Fibroblast of lung (primary cell): ENCODE measurements around the gene GCSH. TPM values are rescaled to one million over a fixed set of nuclear protein-coding genes. Genes with fewer than 3 reads are reported as not detected.

ENCODE experiments used
- DNase-seq, 2 donors: peaks; one replicate each; pipeline versions ENCODE4 v3.0.0 to v3.0.0-alpha.2; 2010; ENCODE audit warnings: low read depth in 2 of 2
- H2AFZ ChIP-seq: 2 replicates; pipeline ENCODE4 v1.5.1; 2012; ENCODE audit warnings: low read length, control low read depth, inconsistent platforms
- H3K27ac ChIP-seq: 2 replicates; pipeline ENCODE4 v1.5.1; 2011; ENCODE audit warnings: low read length, control low read depth; ENCODE audit not compliant: insufficient read depth
- H3K27me3 ChIP-seq: 2 replicates; pipeline ENCODE4 v1.5.1; 2011; ENCODE audit warnings: mild to moderate bottlenecking, low read length; ENCODE audit not compliant: control insufficient read depth, insufficient read depth
- H3K36me3 ChIP-seq: 2 replicates; pipeline ENCODE4 v1.5.1; 2011; ENCODE audit warnings: low read length; ENCODE audit not compliant: control insufficient read depth, insufficient read depth
- H3K4me1 ChIP-seq: 2 replicates; pipeline ENCODE4 v1.5.1; 2011; ENCODE audit warnings: low read length; ENCODE audit not compliant: control insufficient read depth, insufficient read depth; ENCODE audit errors: extremely low read depth
- H3K4me2 ChIP-seq: 2 replicates; pipeline ENCODE4 v1.5.1; 2011; ENCODE audit warnings: low read length, control low read depth; ENCODE audit not compliant: insufficient read depth; ENCODE audit errors: extremely low read depth
- H3K4me3 ChIP-seq, 4 experiments: fragments of 200-600 bp in 1 of 4; sonication (generic) in 1 of 4; replicated peaks in 1 of 4; 2 replicates each; pipeline ENCODE4 v1.5.1; 2011 to 2016; ENCODE audit warnings: low read length in 4 of 4, low read depth in 3 of 4, mild to moderate bottlenecking in 3 of 4, control low read depth in 2 of 4, inconsistent platforms in 1 of 4, mixed read lengths in 1 of 4; ENCODE audit not compliant: insufficient read depth in 1 of 4; ENCODE audit errors: control extremely low read depth in 1 of 4
- H3K79me2 ChIP-seq: 2 replicates; pipeline ENCODE4 v1.5.1; 2012; ENCODE audit warnings: mild to moderate bottlenecking, low read length, inconsistent platforms; ENCODE audit not compliant: control insufficient read depth, insufficient read depth
- H3K9ac ChIP-seq: 2 replicates; pipeline ENCODE4 v1.5.1; 2011; ENCODE audit warnings: mild to moderate bottlenecking, low read length, control low read depth; ENCODE audit not compliant: insufficient read depth
- H3K9me3 ChIP-seq: 2 replicates; pipeline ENCODE4 v1.5.1; 2012; ENCODE audit warnings: low read depth, low read length; ENCODE audit not compliant: control insufficient read depth, insufficient read depth
- H4K20me1 ChIP-seq: 2 replicates; pipeline ENCODE4 v1.5.1; 2011; ENCODE audit warnings: low read length; ENCODE audit not compliant: control insufficient read depth, insufficient read depth; ENCODE audit errors: extremely low read depth
- EZH2 ChIP-seq: IDR thresholded peaks from 2 replicates; pipeline ENCODE4 v1.5.1; 2012; ENCODE audit warnings: low read length, control low read depth, mild to moderate bottlenecking; ENCODE audit errors: missing control alignments
- polyA plus RNA-seq, 2 donors: library from polyadenylated mRNA; depleted of rRNA in 1 of 2; stranded (reverse) in 1 of 2; unstranded in 1 of 2; fragments of >200 nt; gene quantifications; 2 replicates each; pipeline ENCODE4 v1.2.1, GENCODE V29; 2011 to 2012; ENCODE audit warnings: missing spikeins in 1 of 2
- total RNA-seq: library from RNA; depleted of rRNA; stranded (reverse); fragments of >200 nt; gene quantifications from 2 replicates; pipeline ENCODE4 v1.2.1, GENCODE V29; 2014
- TF ChIP-seq, protein P1 (sequence below), 2 donors: IDR thresholded peaks in 1 of 2; conservative IDR thresholded peaks in 1 of 2; 1 replicate in 1 of 2; 2 replicates in 1 of 2; pipeline ENCODE4 v1.5.1; 2011 to 2012; ENCODE audit warnings: low read length in 2 of 2, control low read depth in 1 of 2, inconsistent platforms in 1 of 2, low read depth in 1 of 2, mild to moderate bottlenecking in 1 of 2

GCSH gene
- total and polyA plus RNA-seq, 2 donors (not counting 1 experiment from before 2014, with no cell fraction given) = 15.0 to 29.9 TPM

DNA sequence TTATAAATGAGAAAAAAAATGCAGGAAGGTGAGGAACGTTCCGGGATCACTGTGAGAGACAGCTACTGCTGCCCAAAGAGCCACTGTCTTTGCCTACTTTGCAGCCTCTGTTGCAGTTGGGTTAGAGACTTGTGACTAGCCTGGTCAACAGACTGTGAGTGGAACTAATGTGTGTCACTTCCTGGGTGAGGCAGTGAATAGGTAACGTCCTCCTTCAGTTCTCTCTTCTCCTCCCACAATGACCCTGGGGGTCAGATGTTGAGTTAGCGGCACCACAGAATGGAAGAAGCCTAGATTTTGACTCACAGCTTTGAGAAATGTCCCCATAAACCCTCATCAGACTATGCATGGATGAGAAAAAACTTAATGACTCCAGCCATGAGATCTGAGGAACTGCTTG lies 24.4 kb downstream of the GCSH start:
- Histone ChIP-seq H3K9me3 (no peaks in the 10 kb centered on the region), H3K36me3 (no peaks in the 10 kb centered on the region), H3K4me3 (no peak overlapping the region), H4K20me1 (no peaks in the 10 kb centered on the region), H3K4me2 (no peak overlapping the region), H3K79me2 (no peaks in the 10 kb centered on the region), H3K27ac (no peak overlapping the region), H3K9ac (no peak overlapping the region), H2AFZ (no peak overlapping the region), H3K4me1 (no peaks in the 10 kb centered on the region), H3K27me3 (no peaks in the 10 kb centered on the region)
- no peak for TF ChIP-seq EZH2
- TF ChIP-seq, protein P1, sequence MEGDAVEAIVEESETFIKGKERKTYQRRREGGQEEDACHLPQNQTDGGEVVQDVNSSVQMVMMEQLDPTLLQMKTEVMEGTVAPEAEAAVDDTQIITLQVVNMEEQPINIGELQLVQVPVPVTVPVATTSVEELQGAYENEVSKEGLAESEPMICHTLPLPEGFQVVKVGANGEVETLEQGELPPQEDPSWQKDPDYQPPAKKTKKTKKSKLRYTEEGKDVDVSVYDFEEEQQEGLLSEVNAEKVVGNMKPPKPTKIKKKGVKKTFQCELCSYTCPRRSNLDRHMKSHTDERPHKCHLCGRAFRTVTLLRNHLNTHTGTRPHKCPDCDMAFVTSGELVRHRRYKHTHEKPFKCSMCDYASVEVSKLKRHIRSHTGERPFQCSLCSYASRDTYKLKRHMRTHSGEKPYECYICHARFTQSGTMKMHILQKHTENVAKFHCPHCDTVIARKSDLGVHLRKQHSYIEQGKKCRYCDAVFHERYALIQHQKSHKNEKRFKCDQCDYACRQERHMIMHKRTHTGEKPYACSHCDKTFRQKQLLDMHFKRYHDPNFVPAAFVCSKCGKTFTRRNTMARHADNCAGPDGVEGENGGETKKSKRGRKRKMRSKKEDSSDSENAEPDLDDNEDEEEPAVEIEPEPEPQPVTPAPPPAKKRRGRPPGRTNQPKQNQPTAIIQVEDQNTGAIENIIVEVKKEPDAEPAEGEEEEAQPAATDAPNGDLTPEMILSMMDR (conservative IDR thresholded peaks at IDR 0.05 in 1 of 2, IDR thresholded peaks at IDR 0.05 in 1 of 2; ENCODE audit: low read depth in 1 of 2, low read length in 2 of 2) = no peak
- peak in 1 of 2 donors; percentile 9 for DNase-seq

DNA sequence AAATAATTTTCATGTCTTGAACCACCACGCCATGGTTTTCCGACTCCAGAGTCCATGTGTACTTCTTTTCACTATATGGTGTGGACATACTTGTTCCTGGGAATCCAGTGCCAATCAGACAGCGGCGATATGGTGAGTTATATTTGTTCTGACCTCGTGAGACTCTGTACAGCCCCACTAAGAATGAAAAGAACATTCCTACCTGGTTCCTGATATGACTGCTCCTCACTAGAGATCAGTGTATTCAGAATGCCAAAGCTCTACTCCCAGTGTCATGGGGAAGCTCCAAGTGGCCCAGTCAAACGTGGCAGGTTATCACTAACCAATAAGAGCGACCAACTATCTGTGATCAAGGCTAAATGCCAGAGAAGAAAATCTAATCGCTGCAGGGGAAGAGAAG lies 25.2 kb downstream of the GCSH start:
- H3K9me3 ChIP-seq = no peaks in the 10 kb centered on the region
- no peaks in the 10 kb centered on the region for H3K79me2 ChIP-seq
- H3K27me3 ChIP-seq = no peaks in the 10 kb centered on the region
- no peak for TF ChIP-seq EZH2
- TF ChIP-seq, protein P1 (conservative IDR thresholded peaks at IDR 0.05 in 1 of 2, IDR thresholded peaks at IDR 0.05 in 1 of 2; ENCODE audit: low read depth in 1 of 2, low read length in 2 of 2) = no peak
- no peak overlapping the region for H3K27ac ChIP-seq
- H3K9ac ChIP-seq = no peak overlapping the region
- H3K4me2 ChIP-seq = no peak overlapping the region
- no peak overlapping the region for H2AFZ ChIP-seq
- no peak overlapping the region for H3K4me3 ChIP-seq
- no peak for DNase-seq
- H3K36me3 ChIP-seq = no peaks in the 10 kb centered on the region
- no peaks in the 10 kb centered on the region for H4K20me1 ChIP-seq
- no peaks in the 10 kb centered on the region for H3K4me1 ChIP-seq

DNA sequence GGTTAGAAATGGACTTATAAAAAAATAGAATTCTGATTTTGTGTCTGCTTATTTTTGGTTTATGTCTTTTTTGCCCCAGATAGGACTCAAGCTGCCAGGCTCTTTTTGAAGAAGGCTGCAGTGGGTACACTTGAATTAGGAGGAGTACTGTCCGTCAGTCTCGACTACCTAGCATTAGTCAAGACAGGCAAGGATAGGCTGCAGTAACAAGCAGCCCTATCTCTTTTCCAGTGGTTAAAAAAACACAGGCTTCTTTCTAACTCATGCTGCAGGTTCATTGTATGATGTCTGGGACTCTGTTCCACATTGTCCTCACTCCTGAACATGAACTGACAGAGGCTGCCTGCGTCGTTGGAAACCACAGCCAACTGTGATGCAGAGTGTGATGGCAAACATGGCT lies 27.1 kb downstream of the GCSH start:
- Histone ChIP-seq H3K4me2 (no peak overlapping the region), H3K36me3 (no peaks in the 10 kb centered on the region), H3K9me3 (no peaks in the 10 kb centered on the region), H3K79me2 (no peaks in the 10 kb centered on the region), H3K27ac (no peak overlapping the region), H3K4me1 (no peaks in the 10 kb centered on the region), H4K20me1 (no peaks in the 10 kb centered on the region), H3K9ac (no peak overlapping the region), H3K4me3 (no peak overlapping the region), H3K27me3 (no peaks in the 10 kb centered on the region), H2AFZ (no peak overlapping the region)
- no peak for DNase-seq
- TF ChIP-seq EZH2 = no peak
- TF ChIP-seq, protein P1 (conservative IDR thresholded peaks at IDR 0.05 in 1 of 2, IDR thresholded peaks at IDR 0.05 in 1 of 2; ENCODE audit: low read depth in 1 of 2, low read length in 2 of 2) = no peak
